Measurements from ENCODE around the gene SKI. TPM values are rescaled to one million over a fixed set of nuclear protein-coding genes. Genes with fewer than 3 reads are reported as not detected.

Gene SKI
- polyA plus RNA-seq, 3 donors: 0.20 to 6.6 (median 0.25) TPM

- H3K27me3 Mint-ChIP-seq (ENCODE audit: low read depth in 3 of 3): peaks cover 18 to 37% (median 23%) of the 10 kb centered on the region in 3 donors
- no peak overlapping the region for H3K27ac Mint-ChIP-seq
- Histone ChIP-seq H3K79me2 (ENCODE audit: insufficient read depth, low read length) (no peaks in the 10 kb centered on the region), H3K27ac (ENCODE audit: low read depth in 1 of 2, low read length in 2 of 2) (no peak overlapping the region), H2AFZ (ENCODE audit: insufficient read depth, low read depth, low read length, poor library complexity, severe bottlenecking) (peak overlapping the region; percentile 91), H3K4me3 (replicated peaks in 1 of 3; ENCODE audit: low read depth in 2 of 3, low read length in 3 of 3) (peak overlapping the region; percentile 18 to 74 (median 36)), H3K9me3 (replicated peaks in 1 of 2; ENCODE audit: control insufficient read depth in 1 of 2, insufficient read depth in 1 of 2, low read length in 2 of 2) (no peaks in the 10 kb centered on the region), H3K9ac (ENCODE audit: insufficient read depth, low read length, poor library complexity, severe bottlenecking) (peak overlapping the region; percentile 40), H3K4me1 (ENCODE audit: control insufficient read depth in 1 of 2, insufficient read depth in 2 of 2, low read length in 2 of 2) (peaks cover 12 to 19% of the 10 kb centered on the region in 2 donors), H3K4me2 (replicated peaks; ENCODE audit: extremely low read depth, low read length, poor library complexity, severe bottlenecking) (peak overlapping the region; percentile 91), H4K20me1 (ENCODE audit: insufficient read depth, low read length) (no peaks in the 10 kb centered on the region), H3K36me3 (replicated peaks in 1 of 2; ENCODE audit: control insufficient read depth in 1 of 2, insufficient read depth in 2 of 2, low read length in 2 of 2) (no peaks in the 10 kb centered on the region), H3K27me3 (ENCODE audit: control insufficient read depth in 2 of 2, insufficient read depth in 2 of 2, low read length in 2 of 2) (peaks cover 0 to 9% of the 10 kb centered on the region in 2 donors)
- H3K9me3 Mint-ChIP-seq: peaks cover 0 to 4% (median 0%) of the 10 kb centered on the region in 7 donors
- H3K36me3 Mint-ChIP-seq: no peaks in the 10 kb centered on the region
- intact Hi-C loops (cut with micrococcal nuclease): loop anchor here (2.0 to 10.0 kb wide), 2 partner anchors 319 to 381 kb away; partner anchors contain the start of genes PANK4 (in 1 of the 2) and PRXL2B (in 1 of the 2)
- 9% methylated on average over 78 of the region's 84 CpGs for WGBS (ENCODE audit: insufficient coverage)
- H3K4me3 Mint-ChIP-seq: peak overlapping the region; percentile 59 to 76
- peaks cover 9% of the 10 kb centered on the region for H3K4me1 Mint-ChIP-seq
- TF ChIP-seq CTCF (IDR thresholded peaks at IDR 0.05): no peak
- DNase-seq: peak; percentile 88 to 96 (median 93)
Observed at GRCh38 chr1:2205191-2205952, 22.7 kb upstream of the SKI start.

- DNase-seq: no peak
- no peak overlapping the region for H3K9ac ChIP-seq (ENCODE audit: insufficient read depth, low read length, poor library complexity, severe bottlenecking)
- intact Hi-C loops (cut with micrococcal nuclease): loop anchor here in 1 of 2 donors (10.0 kb wide), 1 partner anchor 318 kb away; the partner anchor contains the start of gene PANK4
- H3K27me3 ChIP-seq (ENCODE audit: control insufficient read depth in 2 of 2, insufficient read depth in 2 of 2, low read length in 2 of 2): peaks cover 0 to 11% of the 10 kb centered on the region in 2 donors
- no peaks in the 10 kb centered on the region for H3K79me2 ChIP-seq (ENCODE audit: insufficient read depth, low read length)
- no peak overlapping the region for H3K4me2 ChIP-seq (replicated peaks; ENCODE audit: extremely low read depth, low read length, poor library complexity, severe bottlenecking)
- no peaks in the 10 kb centered on the region for H3K9me3 ChIP-seq (replicated peaks in 1 of 2; ENCODE audit: control insufficient read depth in 1 of 2, insufficient read depth in 1 of 2, low read length in 2 of 2)
- no peak overlapping the region for H2AFZ ChIP-seq (ENCODE audit: insufficient read depth, low read depth, low read length, poor library complexity, severe bottlenecking)
- Mint-ChIP-seq H3K36me3 (no peaks in the 10 kb centered on the region), H3K9me3 (peaks cover 0 to 4% (median 0%) of the 10 kb centered on the region in 7 donors), H3K27me3 (ENCODE audit: low read depth in 3 of 3) (peaks cover 21 to 39% (median 23%) of the 10 kb centered on the region in 3 donors), H3K27ac (peak overlapping the region in 2 of 7 donors; percentile 3 to 14), H3K4me1 (peaks cover 9% of the 10 kb centered on the region), H3K4me3 (peak overlapping the region in 1 of 2 donors; percentile 0)
- WGBS (ENCODE audit: insufficient coverage): 90% methylated on average over 14 of the region's 16 CpGs
- no peaks in the 10 kb centered on the region for H3K36me3 ChIP-seq (replicated peaks in 1 of 2; ENCODE audit: control insufficient read depth in 1 of 2, insufficient read depth in 2 of 2, low read length in 2 of 2)
- no peaks in the 10 kb centered on the region for H4K20me1 ChIP-seq (ENCODE audit: insufficient read depth, low read length)
- peaks cover 12 to 19% of the 10 kb centered on the region in 2 donors for H3K4me1 ChIP-seq (ENCODE audit: control insufficient read depth in 1 of 2, insufficient read depth in 2 of 2, low read length in 2 of 2)
- no peak overlapping the region for H3K4me3 ChIP-seq (replicated peaks in 1 of 3; ENCODE audit: low read depth in 2 of 3, low read length in 3 of 3)
- TF ChIP-seq CTCF (IDR thresholded peaks at IDR 0.05): no peak
- no peak overlapping the region for H3K27ac ChIP-seq (ENCODE audit: low read depth in 1 of 2, low read length in 2 of 2)
Observed at GRCh38 chr1:2206813-2207487, 21.2 kb upstream of the SKI start.

Measured in CD14-positive monocyte (primary cell).